Measurements from ENCODE around the gene SPIRE2. TPM values are rescaled to one million over a fixed set of nuclear protein-coding genes. Genes with fewer than 3 reads are reported as not detected.

SPIRE2 gene
- total and polyA plus RNA-seq, 2 of the 13 experiments (the other 11 are each of a cell fraction or from before 2014, with no cell fraction given), result 13.3 to 37.5 TPM

GRCh38 chr16:89828199-89828869 is at the start of gene SPIRE2 (continued):
- TF ChIP-seq KIAA2018 (CRISPR knock-in tag; IDR thresholded peaks at IDR 0.05; ENCODE audit: borderline replicate concordance) (no peak), ZNF607 (CRISPR knock-in tag; IDR thresholded peaks at IDR 0.05; ENCODE audit: borderline replicate concordance) (0 out of 2 replicates have a peak, but pooled peaks have one; percentile 5), ZNF841 (CRISPR knock-in tag; IDR thresholded peaks at IDR 0.05; ENCODE audit: borderline replicate concordance) (no peak), ZNF329 (CRISPR knock-in tag; IDR thresholded peaks at IDR 0.05; ENCODE audit: low read depth) (0 out of 2 replicates have a peak, but pooled peaks have one; percentile 36), ZBTB43 (CRISPR knock-in tag; conservative IDR thresholded peaks at IDR 0.05) (0 out of 2 replicates have a peak, but pooled peaks have one; percentile 26), GATA4 (IDR thresholded peaks at IDR 0.05; ENCODE audit: borderline replicate concordance, low read depth) (0 out of 2 replicates have a peak, but pooled peaks have one; percentile 9), ZNF777 (CRISPR knock-in tag; IDR thresholded peaks at IDR 0.05) (peak; percentile 51), ZNF333 (CRISPR knock-in tag; IDR thresholded peaks at IDR 0.05; ENCODE audit: borderline replicate concordance) (0 out of 2 replicates have a peak, but pooled peaks have one; percentile 37), TMF1 (CRISPR knock-in tag; IDR thresholded peaks at IDR 0.05; ENCODE audit: low read depth) (peak; percentile 77), ZNF142 (CRISPR knock-in tag; IDR thresholded peaks at IDR 0.05) (peak; percentile 35; the same call in 1 of the 2 replicates)

Measured in HepG2 (cell line).